GM21576 (cell line): ENCODE data around the gene PAOX.
A peak's percentile ranks its signal among the peaks of the same experiment; 100 is the strongest.

Source experiments
- ATAC-seq: cut with Tn5 transposase; IDR thresholded peaks from one replicate; pipeline ENCODE4 v1.9.1; 2021; ENCODE audit warnings: mild to moderate bottlenecking, moderate library complexity; ENCODE audit not compliant: unreplicated experiment

The PAOX gene

DNA sequence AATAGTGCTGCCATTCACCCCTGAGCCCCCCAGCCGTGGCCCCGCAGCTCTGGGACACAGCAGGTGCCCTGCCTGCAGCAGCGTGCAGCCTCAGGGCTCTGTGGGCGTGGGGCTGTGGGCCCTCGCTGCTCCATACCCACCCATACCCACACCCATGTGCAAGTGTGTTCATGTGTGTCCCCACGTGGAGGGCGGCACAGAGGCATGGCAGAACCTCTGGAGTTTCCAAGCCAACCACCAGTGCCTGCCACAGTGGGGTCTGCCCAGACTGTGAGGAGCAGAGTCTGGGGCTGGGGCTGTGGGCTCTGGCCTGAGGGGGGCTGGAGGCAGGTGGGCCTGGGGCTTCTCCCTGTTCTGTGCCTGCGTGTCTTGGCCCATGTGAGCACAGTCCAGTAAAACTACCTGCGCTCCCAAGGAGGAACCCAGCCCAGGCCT, 29.5 kb upstream of the PAOX start:
- no peak for ATAC-seq

DNA sequence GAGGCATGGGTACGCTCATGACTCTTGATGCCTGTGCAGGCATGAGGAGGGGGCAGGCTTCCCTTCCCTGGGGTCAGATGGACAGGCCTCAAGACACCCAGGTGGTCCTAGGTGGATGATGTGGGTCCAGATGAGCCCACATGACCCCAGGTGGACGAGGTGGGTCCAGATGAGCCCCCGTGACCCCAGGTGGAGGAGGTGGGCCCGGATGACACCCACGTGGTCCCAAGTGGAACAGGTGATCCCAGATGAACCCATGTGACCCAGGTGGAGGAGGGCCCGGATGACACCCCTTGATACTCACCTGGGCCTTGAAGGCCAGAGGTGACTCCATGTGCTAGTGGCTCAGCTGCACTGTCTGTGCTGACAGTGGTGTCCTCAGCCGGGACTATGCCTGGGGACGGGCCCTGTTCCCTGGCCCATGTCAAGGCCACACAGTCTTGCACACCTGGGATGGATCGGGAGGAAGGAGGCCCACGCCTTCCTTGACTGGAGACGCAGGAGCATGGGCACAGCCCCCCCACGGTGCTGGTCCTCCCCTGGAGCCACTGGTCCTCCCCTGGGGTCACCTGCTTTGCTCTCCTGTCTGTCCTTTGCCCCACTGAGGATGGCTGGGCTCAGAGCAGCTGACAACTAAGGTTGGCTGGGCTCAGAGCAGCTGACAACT, 28.6 kb upstream of the PAOX start:
- no peak for ATAC-seq

DNA sequence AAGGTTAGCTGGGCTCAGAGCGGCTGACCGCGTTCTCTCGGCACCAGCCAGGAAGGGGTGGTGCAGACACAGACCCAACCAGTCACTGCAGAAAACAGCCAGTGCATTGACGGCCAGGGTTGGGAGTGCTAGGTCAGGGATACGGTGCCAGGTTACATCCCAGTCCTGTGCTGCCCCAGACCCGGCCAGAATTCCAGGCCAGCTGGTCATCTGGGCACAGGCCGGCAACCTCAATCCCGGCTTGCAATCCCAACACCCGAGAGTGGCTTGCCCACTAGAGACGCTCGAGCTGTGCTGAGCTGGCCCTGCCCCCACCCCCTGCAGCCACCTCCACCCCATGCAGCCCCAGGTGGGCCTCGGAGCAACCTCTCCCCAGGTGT, 28.1 kb upstream of the PAOX start:
- no peak for ATAC-seq

DNA sequence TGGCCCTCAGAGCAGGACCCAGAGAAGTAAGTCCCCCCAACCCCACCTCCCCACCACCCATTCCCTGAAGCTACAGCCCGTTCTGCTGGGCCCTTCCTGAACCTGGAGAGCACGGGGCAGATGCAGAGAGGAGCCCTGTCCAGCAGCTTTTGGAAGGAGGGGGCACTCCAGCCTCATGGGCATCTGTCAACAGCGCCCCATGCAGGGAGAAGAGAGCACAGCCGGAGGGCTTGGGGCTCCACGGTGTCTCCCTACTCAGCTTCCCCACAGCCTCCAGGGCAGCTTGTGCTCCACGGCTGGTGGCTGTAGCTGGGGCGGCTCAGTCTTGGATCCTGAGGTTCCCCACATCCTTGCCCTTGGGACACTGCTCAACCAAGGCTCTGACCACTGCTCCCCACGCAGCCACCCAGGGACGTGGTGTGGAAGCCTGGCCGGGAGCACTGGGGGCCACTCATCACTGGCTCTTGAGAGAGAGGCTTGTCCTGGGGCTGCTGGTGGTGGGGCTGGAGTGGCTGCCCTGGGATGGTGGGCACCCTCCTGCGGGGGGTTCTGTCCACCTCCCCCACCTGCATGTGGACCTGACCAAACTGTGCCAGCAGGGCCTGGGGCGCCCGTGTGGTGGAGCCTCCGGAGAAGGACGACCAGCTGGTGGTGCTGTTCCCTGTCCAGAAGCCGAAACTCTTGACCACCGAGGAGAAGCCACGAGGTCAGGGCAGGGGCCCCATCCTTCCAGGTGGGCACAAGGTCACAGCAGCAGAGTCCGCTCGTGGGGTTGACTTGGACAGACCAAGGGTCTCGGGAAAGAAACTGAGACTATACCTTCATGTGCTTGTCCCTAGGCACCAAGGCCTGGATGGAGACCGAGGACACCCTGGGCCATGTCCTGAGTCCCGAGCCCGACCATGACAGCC, 27.4 kb upstream of the PAOX start:
- no peak for ATAC-seq

GRCh38 chr10:133353202-133353959, 25.7 kb upstream of the PAOX start:
- ATAC-seq = no peak

GRCh38 chr10:133353988-133354605, 25.0 kb upstream of the PAOX start:
- ATAC-seq = no peak

GRCh38 chr10:133354672-133355240, 24.3 kb upstream of the PAOX start:
- ATAC-seq = no peak

GRCh38 chr10:133355266-133355665, 23.8 kb upstream of the PAOX start:
- no peak for ATAC-seq

GRCh38 chr10:133355991-133356390, 23.1 kb upstream of the PAOX start:
- no peak for ATAC-seq

DNA sequence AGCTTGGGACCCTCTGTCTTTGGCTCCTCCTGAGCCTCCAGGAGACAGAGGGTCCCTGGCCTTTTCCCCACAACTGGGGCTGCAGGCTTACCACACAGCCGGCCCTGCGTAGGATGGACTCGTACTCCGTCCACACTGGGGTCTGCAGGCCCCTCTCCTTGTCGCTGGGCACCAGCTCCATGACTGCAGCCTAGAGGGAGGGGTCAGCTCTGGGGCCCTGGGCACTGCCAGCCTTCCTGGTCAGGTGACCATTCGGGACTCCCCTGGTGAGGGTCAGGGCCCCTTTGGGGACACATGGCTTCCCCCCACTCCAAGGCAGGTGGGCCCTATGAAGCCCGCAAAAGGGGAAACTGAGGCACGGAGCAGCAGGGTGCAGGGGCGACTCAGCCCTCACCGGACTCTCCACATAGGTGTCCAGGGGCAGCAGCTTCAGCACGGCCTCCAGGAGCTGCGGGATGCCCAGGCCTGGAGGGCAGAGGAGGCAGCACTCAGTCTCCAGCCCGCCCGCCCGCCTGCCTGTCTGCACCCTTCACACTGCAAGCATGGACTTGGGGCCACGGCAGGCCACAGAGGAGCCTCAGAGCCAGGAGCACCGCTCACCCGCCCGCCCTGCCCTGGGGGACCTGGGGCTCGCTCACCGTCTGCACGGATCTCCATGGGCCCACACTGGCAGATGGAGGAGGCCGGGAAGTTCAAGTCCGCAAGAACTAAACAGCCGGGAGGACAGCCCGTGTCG, 22.3 kb upstream of the PAOX start:
- ATAC-seq = no peak

- peak; percentile 57 for ATAC-seq
Observed at GRCh38 chr10:133357285-133358161, 21.5 kb upstream of the PAOX start, which contains the start of gene FUOM. TSS of gene FUOM (minus strand) at chr10:133358019. CDS start at chr10:133358007, 12 bp downstream.

- no peak for ATAC-seq
Observed at GRCh38 chr10:133358162-133358924, 20.7 kb upstream of the PAOX start.

- ATAC-seq = no peak
Observed at GRCh38 chr10:133358925-133359310, 20.1 kb upstream of the PAOX start.

GRCh38 chr10:133359554-133359971, 19.5 kb upstream of the PAOX start:
- no peak for ATAC-seq

- ATAC-seq = no peak
Observed at GRCh38 chr10:133359972-133360610, 19.0 kb upstream of the PAOX start.

DNA sequence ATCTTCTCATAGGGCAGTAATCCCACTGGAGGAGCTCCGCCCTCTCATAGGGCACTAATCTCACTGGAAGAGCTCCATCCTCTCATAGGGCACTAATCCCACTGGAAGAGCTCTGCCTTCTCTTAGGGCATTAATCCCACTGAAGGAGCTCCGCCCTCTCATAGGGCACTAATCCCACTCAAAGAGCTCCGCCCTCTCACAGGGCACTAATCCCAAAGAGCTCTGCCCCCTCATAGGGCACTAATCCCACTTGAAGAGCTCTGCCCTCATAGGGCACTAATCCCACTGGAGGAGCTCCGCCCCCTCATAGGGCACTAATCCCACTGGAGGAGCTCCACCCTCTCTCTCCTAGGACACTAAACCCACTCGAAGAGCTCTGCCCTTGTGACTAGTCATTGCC, 17.8 kb upstream of the PAOX start:
- ATAC-seq = no peak

DNA sequence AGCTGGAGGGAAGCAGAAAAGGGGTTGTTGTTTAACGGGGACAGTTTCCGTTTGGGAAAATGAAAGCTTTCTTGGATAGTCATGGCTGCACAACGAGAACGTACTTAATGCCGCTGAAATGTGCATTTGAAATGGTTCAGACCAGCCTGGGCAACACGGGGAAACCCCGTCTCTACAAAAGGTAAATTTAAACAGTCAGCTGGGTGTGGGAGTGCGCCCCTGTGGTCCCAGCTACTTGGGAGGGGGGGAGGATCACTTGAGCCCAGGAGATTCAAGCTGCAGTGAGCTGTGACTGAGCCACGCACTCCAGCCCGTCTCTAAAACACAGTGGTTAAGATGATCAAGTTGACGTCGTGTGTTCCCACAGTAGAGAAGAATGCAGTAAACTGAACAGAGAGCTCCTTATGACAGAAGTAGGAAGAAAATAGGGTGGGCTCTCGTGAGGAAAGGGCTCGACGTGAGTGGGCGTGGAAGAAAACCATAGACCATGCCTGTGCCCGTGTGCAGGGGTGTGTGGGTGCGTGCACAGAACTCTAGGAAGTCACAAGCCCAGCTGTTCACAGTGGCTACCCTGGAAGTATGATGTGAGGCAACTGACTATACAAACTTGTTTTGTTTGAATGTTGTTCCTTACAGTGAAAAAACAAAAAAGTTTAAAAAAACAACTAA, 17.2 kb upstream of the PAOX start:
- ATAC-seq = no peak
